Measurements from ENCODE around the gene PLAAT4. TPM values are rescaled to one million over a fixed set of nuclear protein-coding genes. Genes with fewer than 3 reads are reported as not detected.

Gene PLAAT4
- total and polyA plus RNA-seq, 2 of the 8 experiments (the other 6 are each of a cell fraction or from before 2014, with no cell fraction given) = 2.8 to 4.1 TPM

- TF ChIP-seq EZH2 (IDR thresholded peaks at IDR 0.05; ENCODE audit: low read depth, low read length, severe bottlenecking) (no peak), CBX5 (IDR thresholded peaks at IDR 0.05; ENCODE audit: low read depth, low read length) (no peak), TBP (IDR thresholded peaks at IDR 0.05; ENCODE audit: low read depth, low read length) (no peak), POLR2A (IDR thresholded peaks at IDR 0.05; ENCODE audit: control extremely low read depth in 1 of 2, low read depth in 2 of 2, low read length in 2 of 2) (no peak), TAF1 (IDR thresholded peaks at IDR 0.05; ENCODE audit: low read depth, low read length) (no peak), SIRT6 (IDR thresholded peaks at IDR 0.05; ENCODE audit: low read length) (no peak)
These were observed 23.8 kb upstream of the PLAAT4 start (continued) for GRCh38 chr11:63512816-63513215.

Measured in H1 (cell line).